ENCODE measurements around the gene VPS8.

DNA sequence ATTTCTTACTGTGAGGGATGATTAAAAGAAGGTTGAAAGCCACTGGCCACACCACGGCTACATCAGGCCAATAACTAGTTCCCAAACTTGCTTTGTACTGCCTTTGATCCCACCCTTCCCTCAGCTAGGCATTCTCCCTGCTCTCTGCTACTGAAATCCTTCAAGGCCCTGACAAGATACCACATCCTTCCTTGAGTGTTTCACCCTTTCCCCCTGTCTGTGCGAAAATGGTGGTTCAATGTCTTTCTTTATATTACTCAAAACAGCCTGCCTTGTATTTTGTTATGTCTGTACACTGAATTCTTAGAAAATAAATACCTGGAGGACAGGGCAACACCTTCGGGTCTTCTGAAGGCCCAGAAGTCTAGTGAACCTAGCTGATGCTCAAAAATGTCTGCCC, 932 bp upstream of the VPS8 start:
- TF ChIP-seq CTCF (IDR thresholded peaks at IDR 0.05; ENCODE audit: control extremely low read depth in 1 of 3, insufficient read depth in 1 of 3, low read depth in 1 of 3, low read length in 3 of 3): no peak
- no peak for TF ChIP-seq TEAD4 (IDR thresholded peaks at IDR 0.05; ENCODE audit: low read depth, low read length)
- no peak for TF ChIP-seq RFX5 (IDR thresholded peaks at IDR 0.05; ENCODE audit: borderline replicate concordance, low read depth, low read length)
- no peak for TF ChIP-seq POU5F1 (IDR thresholded peaks at IDR 0.05; ENCODE audit: low read depth, low read length)
- TF ChIP-seq RAD21 (IDR thresholded peaks at IDR 0.05 in 1 of 2, conservative IDR thresholded peaks at IDR 0.05 in 1 of 2; ENCODE audit: low read depth in 2 of 2, low read length in 2 of 2): no peak
- TF ChIP-seq, protein P1, sequence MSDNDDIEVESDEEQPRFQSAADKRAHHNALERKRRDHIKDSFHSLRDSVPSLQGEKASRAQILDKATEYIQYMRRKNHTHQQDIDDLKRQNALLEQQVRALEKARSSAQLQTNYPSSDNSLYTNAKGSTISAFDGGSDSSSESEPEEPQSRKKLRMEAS (IDR thresholded peaks at IDR 0.05): no peak
- no peak for TF ChIP-seq YY1 (IDR thresholded peaks at IDR 0.05; ENCODE audit: low read depth, low read length)
